CD4-positive, alpha-beta memory T cell (primary cell): ENCODE data around the gene MYO1D. TPM values are rescaled to one million over a fixed set of nuclear protein-coding genes. Genes with fewer than 3 reads are reported as not detected.

Source experiments
- CTCF ChIA-PET: fragments of 350-600 bp; sonication (Branson Sonifier 250); formaldehyde crosslinking; loops from one replicate; lab custom pipeline; 2021; ENCODE audit warnings: inconsistent platforms; ENCODE audit not compliant: partially characterized antibody; lab: Charles Lee
- POLR2A ChIA-PET: fragments of 350-600 bp; sonication (Branson Sonifier 250); formaldehyde crosslinking; loops from one replicate; lab custom pipeline; 2021; ENCODE audit not compliant: partially characterized antibody; lab: Charles Lee
- DNase-seq, 5 donors: peaks; one replicate each; pipeline versions ENCODE4 v3.0.0 to v3.0.0-alpha.2; 2020 to 2022; ENCODE audit warnings: mixed read lengths in 1 of 5
- H3K27ac ChIP-seq: one replicate; pipeline ENCODE4 v1.7.0; 2013; ENCODE audit warnings: low read depth, low read length
- H3K27me3 ChIP-seq: 2 replicates; pipeline ENCODE4 v1.7.0; 2013; ENCODE audit warnings: mild to moderate bottlenecking, low read length, moderate library complexity; ENCODE audit not compliant: insufficient read depth
- H3K36me3 ChIP-seq: 2 replicates; pipeline ENCODE4 v1.7.0; 2013; ENCODE audit warnings: mild to moderate bottlenecking, low read length, moderate library complexity; ENCODE audit not compliant: insufficient read depth
- H3K4me1 ChIP-seq: 2 replicates; pipeline ENCODE4 v1.7.0; 2013; ENCODE audit warnings: mild to moderate bottlenecking, low read length, moderate library complexity; ENCODE audit not compliant: insufficient read depth
- H3K4me3 ChIP-seq, 2 donors: one replicate each; pipeline ENCODE4 v1.7.0; 2013; ENCODE audit warnings: low read length in 2 of 2, mild to moderate bottlenecking in 1 of 2
- H3K9me3 ChIP-seq, 2 donors: one replicate each; pipeline ENCODE4 v1.7.0; 2013; ENCODE audit warnings: low read length in 2 of 2, control low read depth in 1 of 2; ENCODE audit not compliant: control insufficient read depth in 1 of 2
- H3K27ac Mint-ChIP-seq, 7 donors: one replicate each; pipeline ENCODE4 v1.8.0; 2020 to 2021; ENCODE audit warnings: mixed read lengths in 7 of 7, mild to moderate bottlenecking in 6 of 7, inconsistent platforms in 3 of 7, moderate library complexity in 3 of 7
- H3K27me3 Mint-ChIP-seq, 2 donors: one replicate each; pipeline ENCODE4 v1.8.0; 2020 to 2021; ENCODE audit warnings: mixed read lengths in 2 of 2
- H3K36me3 Mint-ChIP-seq, 2 donors: one replicate each; pipeline ENCODE4 v1.8.0; 2020 to 2021; ENCODE audit warnings: mixed read lengths in 2 of 2, inconsistent platforms in 1 of 2, mild to moderate bottlenecking in 1 of 2
- H3K4me1 Mint-ChIP-seq, 4 donors: one replicate each; pipeline ENCODE4 v1.8.0; 2020 to 2021; ENCODE audit warnings: mixed read lengths in 4 of 4, mild to moderate bottlenecking in 1 of 4
- H3K4me3 Mint-ChIP-seq, 8 donors: one replicate each; pipeline ENCODE4 v1.8.0; 2020 to 2021; ENCODE audit warnings: mixed read lengths in 8 of 8, mild to moderate bottlenecking in 7 of 8, moderate library complexity in 6 of 8, inconsistent platforms in 3 of 8
- H3K9me3 Mint-ChIP-seq, 8 donors: one replicate each; pipeline ENCODE4 v1.8.0; 2020 to 2021; ENCODE audit warnings: mixed read lengths in 8 of 8, mild to moderate bottlenecking in 5 of 8, inconsistent platforms in 3 of 8, moderate library complexity in 1 of 8
- intact Hi-C: fragments of 100-400 bp; cut with micrococcal nuclease; formaldehyde crosslinking; loops from one replicate; pipeline ENCODE4 v1.15.1; 2023
- polyA plus RNA-seq, 2 donors: library from polyadenylated mRNA; unstranded; fragments of 300-500 nt; fragmentation: Illumina TruSeq; gene quantifications; one replicate each; pipeline ENCODE4 v1.2.3, GENCODE V29; 2021
- total RNA-seq, 2 experiments: library from RNA; stranded (reverse); gene quantifications; one replicate each; pipeline ENCODE4 v1.2.3, GENCODE V29; 2021

The MYO1D gene
- total and polyA plus RNA-seq, 4 experiments from 2014 or later: 2.0 to 12.7 (median 10.5) TPM

DNA sequence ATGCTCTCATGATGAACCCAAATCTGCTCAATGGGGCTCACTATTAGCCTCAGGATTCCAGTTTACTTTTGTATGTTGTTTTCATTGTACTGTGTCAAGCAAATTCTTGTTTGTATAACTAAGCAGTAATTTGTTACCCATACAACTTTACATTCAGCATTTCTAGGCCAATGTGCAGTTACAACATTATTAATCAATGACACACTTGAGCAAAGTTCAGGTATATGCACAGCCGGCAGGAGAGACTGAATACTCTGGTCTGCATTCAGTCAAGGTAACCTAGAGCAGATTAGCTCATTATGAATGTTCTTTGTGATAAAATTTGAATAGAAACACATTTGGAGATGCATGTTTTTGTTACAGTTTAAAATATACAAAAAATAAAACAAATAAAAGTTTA is 2.2 kb upstream of the MYO1D start:
- peaks cover 3 to 4% of the 10 kb centered on the region in 2 donors for H3K27me3 Mint-ChIP-seq
- no peak for DNase-seq
- H3K27ac ChIP-seq: no peak overlapping the region
- H3K4me1 Mint-ChIP-seq: peaks cover 6 to 19% (median 11%) of the 10 kb centered on the region in 4 donors
- ChIA-PET CTCF (interaction anchor here (2.9 to 4.2 kb wide), 3 partner anchors 31 to 97 kb away, joined by 12 to 77 read pairs (median 18); no protein-coding TSS in a partner anchor), POLR2A (no interaction called here)
- H3K36me3 ChIP-seq: no peaks in the 10 kb centered on the region
- H3K27me3 ChIP-seq: no peaks in the 10 kb centered on the region
- H3K9me3 ChIP-seq: no peaks in the 10 kb centered on the region
- intact Hi-C loops: loop anchor here (5.0 to 10.0 kb wide), 2 partner anchors 437 to 524 kb away; partner anchors contain the start of genes PSMD11 and ZNF207
- H3K4me3 Mint-ChIP-seq: no peak overlapping the region
- H3K4me3 ChIP-seq: no peak overlapping the region
- no peaks in the 10 kb centered on the region for H3K9me3 Mint-ChIP-seq
- H3K36me3 Mint-ChIP-seq: peaks cover 0 to 5% of the 10 kb centered on the region in 2 donors
- H3K4me1 ChIP-seq: peaks cover 18% of the 10 kb centered on the region
- peak overlapping the region in 1 of 7 donors; percentile 21 for H3K27ac Mint-ChIP-seq

DNA sequence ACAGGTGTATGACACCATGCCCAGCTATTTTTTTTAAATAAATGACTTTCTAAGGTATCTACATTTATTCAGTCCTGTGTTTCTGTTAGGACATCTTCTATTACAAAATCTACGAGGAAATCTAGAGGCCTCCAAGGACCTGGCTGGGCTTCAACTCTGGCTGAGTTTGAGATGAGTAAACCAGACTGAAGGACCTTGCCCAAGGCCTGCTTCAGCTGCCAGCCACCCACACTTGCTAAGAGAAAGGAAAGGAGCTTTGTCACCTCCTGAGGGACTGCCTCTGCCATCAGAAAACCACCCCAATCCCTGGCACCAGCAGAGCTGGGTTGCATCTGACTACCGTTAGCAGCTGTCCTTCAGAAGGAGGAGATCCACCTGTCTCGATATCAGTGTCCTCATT is 1.3 kb upstream of the MYO1D start:
- Mint-ChIP-seq H3K27me3 (peaks cover 0 to 2% of the 10 kb centered on the region in 2 donors), H3K4me1 (peaks cover 6 to 19% (median 11%) of the 10 kb centered on the region in 4 donors), H3K36me3 (peaks cover 0 to 5% of the 10 kb centered on the region in 2 donors), H3K4me3 (peak overlapping the region in 1 of 8 donors; percentile 4), H3K27ac (peak overlapping the region in 1 of 7 donors; percentile 67), H3K9me3 (no peaks in the 10 kb centered on the region)
- no peak overlapping the region for H3K4me3 ChIP-seq
- intact Hi-C loops: loop anchor here (5.0 to 10.0 kb wide), 2 partner anchors 436 to 523 kb away; partner anchors contain the start of genes PSMD11 and ZNF207
- no peaks in the 10 kb centered on the region for H3K27me3 ChIP-seq
- ChIA-PET POLR2A (no interaction called here), CTCF (interaction anchor here (1.0 to 4.2 kb wide), 15 partner anchors 7 to 434 kb away, joined by 3 to 77 read pairs (median 9); partner anchors contain the start of gene PSMD11)
- no peaks in the 10 kb centered on the region for H3K9me3 ChIP-seq
- no peak for DNase-seq
- H3K4me1 ChIP-seq: peaks cover 18% of the 10 kb centered on the region
- no peak overlapping the region for H3K27ac ChIP-seq
- no peaks in the 10 kb centered on the region for H3K36me3 ChIP-seq

DNA sequence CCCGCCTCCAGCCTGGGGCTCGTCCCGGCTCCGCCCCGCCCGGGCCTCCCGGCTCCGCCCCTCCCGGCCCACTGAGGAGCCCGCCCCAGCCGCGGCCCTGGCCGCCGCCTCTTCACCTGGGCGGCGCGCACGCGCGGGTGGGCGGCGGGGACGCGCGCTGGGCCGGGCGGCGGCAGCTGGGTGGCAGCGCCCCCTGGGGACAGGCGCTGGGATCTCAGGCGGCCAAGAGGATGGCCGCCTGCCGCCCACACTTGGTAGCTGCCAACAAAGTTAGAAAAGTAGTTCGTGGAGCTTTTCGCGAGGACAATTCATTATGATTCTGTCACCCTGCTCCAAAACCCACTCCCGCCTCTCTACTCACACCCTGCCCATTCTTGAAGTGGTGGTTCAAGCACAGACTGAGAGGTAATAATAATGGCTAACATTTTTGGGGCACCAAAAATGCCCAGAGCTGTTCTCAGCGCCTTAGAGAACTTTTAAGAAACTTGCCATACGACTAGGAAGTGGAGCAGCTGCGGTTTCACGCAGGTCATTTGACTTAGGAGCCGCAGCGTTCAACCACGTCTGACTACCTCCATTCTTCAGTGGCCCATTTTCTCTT is 340 bp upstream of the MYO1D start:
- CTCF ChIA-PET: interaction anchor here (0.7 to 4.2 kb wide), 37 partner anchors 8 to 433 kb away, joined by 3 to 77 read pairs (median 5); partner anchors contain the start of gene PSMD11
- H3K36me3 Mint-ChIP-seq: peaks cover 0 to 5% of the 10 kb centered on the region in 2 donors
- Histone ChIP-seq H3K36me3 (no peaks in the 10 kb centered on the region), H3K27me3 (no peaks in the 10 kb centered on the region), H3K27ac (no peak overlapping the region), H3K9me3 (no peaks in the 10 kb centered on the region), H3K4me1 (peaks cover 18% of the 10 kb centered on the region), H3K4me3 (peak overlapping the region in 1 of 2 donors; percentile 62)
- H3K4me3 Mint-ChIP-seq: peak overlapping the region; percentile 82 to 91 (median 85)
- peaks cover 0 to 2% of the 10 kb centered on the region in 2 donors for H3K27me3 Mint-ChIP-seq
- intact Hi-C loops: loop anchor here (1.0 to 10.0 kb wide), 4 partner anchors 94 to 522 kb away; partner anchors contain the start of genes CDK5R1, PSMD11 and ZNF207
- H3K27ac Mint-ChIP-seq: peak overlapping the region; percentile 57 to 97 (median 89)
- peak; percentile 87 to 97 (median 95) for DNase-seq
- H3K4me1 Mint-ChIP-seq: peaks cover 6 to 19% (median 11%) of the 10 kb centered on the region in 4 donors
- no peaks in the 10 kb centered on the region for H3K9me3 Mint-ChIP-seq
- POLR2A ChIA-PET: interaction anchor here (0.5 to 2.3 kb wide), 15 partner anchors 8 to 976 kb away, joined by 3 to 13 read pairs (median 3); partner anchors contain the start of genes CDK5R1 and PSMD11

DNA sequence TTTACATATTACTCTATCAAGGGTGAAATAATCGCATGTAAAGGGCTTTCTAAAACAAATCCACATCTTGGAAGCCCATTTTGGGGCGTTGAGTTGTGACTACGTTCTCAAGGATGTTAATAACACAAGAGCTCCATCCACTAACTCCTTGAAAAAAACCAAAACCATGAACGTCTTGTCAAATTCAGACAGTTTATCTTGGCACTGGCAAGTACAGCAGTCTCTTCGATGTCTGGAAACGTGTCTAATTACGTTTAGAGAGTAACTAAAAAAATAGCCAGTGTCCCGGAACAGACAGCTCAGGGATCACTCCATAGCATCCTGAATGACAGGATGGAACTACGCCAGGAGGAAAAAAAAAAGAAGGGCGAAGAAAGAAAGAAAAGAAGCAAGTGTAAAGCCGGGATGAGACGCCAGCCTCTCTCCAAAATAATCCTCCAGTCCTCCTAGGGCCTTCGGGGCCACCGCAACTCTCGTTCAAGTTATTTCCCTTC is 954 bp downstream of the MYO1D start:
- ChIA-PET CTCF (interaction anchor here (0.7 to 4.2 kb wide), 14 partner anchors 8 to 432 kb away, joined by 3 to 77 read pairs (median 7); partner anchors contain the start of gene PSMD11), POLR2A (interaction anchor here (0.9 to 2.3 kb wide), 3 partner anchors 12 to 93 kb away, joined by 3 to 13 read pairs (median 6); no protein-coding TSS in a partner anchor)
- peak in 1 of 5 donors; percentile 2 for DNase-seq
- no peaks in the 10 kb centered on the region for H3K9me3 Mint-ChIP-seq
- Histone ChIP-seq H3K4me3 (peak overlapping the region in 1 of 2 donors; percentile 62), H3K9me3 (no peaks in the 10 kb centered on the region), H3K27ac (peak overlapping the region; percentile 44), H3K4me1 (peaks cover 18% of the 10 kb centered on the region), H3K27me3 (no peaks in the 10 kb centered on the region), H3K36me3 (no peaks in the 10 kb centered on the region)
- H3K36me3 Mint-ChIP-seq: peaks cover 0 to 5% of the 10 kb centered on the region in 2 donors
- H3K27me3 Mint-ChIP-seq: no peaks in the 10 kb centered on the region
- intact Hi-C loops: loop anchor here (2.0 to 10.0 kb wide), 3 partner anchors 389 to 521 kb away; partner anchors contain the start of genes CDK5R1, PSMD11 and ZNF207
- H3K27ac Mint-ChIP-seq: peak overlapping the region; percentile 72 to 96 (median 86)
- H3K4me3 Mint-ChIP-seq: peak overlapping the region; percentile 88 to 98 (median 90)
- peaks cover 6 to 19% (median 13%) of the 10 kb centered on the region in 4 donors for H3K4me1 Mint-ChIP-seq

DNA sequence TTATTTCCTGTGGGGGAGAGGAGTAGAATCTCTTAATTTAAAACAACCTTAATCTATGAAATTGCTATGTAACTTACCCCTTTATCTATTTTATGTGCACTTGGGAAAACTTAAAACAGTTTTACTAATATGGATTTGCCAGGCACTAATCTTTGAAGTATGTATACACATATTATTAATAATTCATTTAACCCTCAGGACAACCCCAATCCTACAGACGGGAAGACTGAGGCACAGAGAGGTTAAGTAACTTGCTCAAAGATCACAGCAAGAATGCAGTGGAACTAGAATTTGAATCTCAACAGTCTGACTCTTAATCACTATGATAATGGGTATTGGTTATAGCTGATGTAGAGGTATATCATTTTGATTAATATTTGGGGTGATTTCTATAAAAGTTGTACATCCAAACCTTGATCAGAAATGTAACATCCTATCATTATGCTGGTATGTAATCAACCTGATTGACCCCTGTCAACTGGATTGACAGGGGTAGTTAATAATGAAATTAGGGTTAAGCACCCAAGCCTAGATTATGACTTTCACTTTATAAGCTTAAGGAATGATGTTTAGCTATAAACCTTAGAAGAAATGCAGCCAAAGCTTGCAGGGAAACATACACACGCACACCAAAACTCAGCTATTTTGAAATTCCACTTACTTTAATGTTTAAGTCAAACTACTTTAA is 1.6 kb downstream of the MYO1D start:
- H3K4me3 Mint-ChIP-seq: peak overlapping the region in 7 of 8 donors; percentile 88 to 98 (median 91)
- no peak overlapping the region for H3K4me3 ChIP-seq
- H3K9me3 ChIP-seq: no peaks in the 10 kb centered on the region
- no peak overlapping the region for H3K27ac ChIP-seq
- H3K27me3 Mint-ChIP-seq: no peaks in the 10 kb centered on the region
- H3K9me3 Mint-ChIP-seq: no peaks in the 10 kb centered on the region
- CTCF ChIA-PET: interaction anchor here (0.7 to 4.2 kb wide), 9 partner anchors 8 to 431 kb away, joined by 3 to 77 read pairs (median 11); partner anchors contain the start of gene PSMD11
- H3K4me1 ChIP-seq: peaks cover 18% of the 10 kb centered on the region
- DNase-seq: no peak
- H3K27me3 ChIP-seq: no peaks in the 10 kb centered on the region
- peaks cover 0 to 5% of the 10 kb centered on the region in 2 donors for H3K36me3 Mint-ChIP-seq
- H3K27ac Mint-ChIP-seq: peak overlapping the region in 3 of 7 donors; percentile 4 to 96 (median 93)
- peaks cover 6 to 19% (median 13%) of the 10 kb centered on the region in 4 donors for H3K4me1 Mint-ChIP-seq
- no peaks in the 10 kb centered on the region for H3K36me3 ChIP-seq
- intact Hi-C loops: loop anchor here (5.0 to 10.0 kb wide), 2 partner anchors 433 to 521 kb away; partner anchors contain the start of genes PSMD11 and ZNF207
- POLR2A ChIA-PET: interaction anchor here (2.3 kb wide), 1 partner anchor 12 kb away, joined by 6 read pairs; no protein-coding TSS in a partner anchor

DNA sequence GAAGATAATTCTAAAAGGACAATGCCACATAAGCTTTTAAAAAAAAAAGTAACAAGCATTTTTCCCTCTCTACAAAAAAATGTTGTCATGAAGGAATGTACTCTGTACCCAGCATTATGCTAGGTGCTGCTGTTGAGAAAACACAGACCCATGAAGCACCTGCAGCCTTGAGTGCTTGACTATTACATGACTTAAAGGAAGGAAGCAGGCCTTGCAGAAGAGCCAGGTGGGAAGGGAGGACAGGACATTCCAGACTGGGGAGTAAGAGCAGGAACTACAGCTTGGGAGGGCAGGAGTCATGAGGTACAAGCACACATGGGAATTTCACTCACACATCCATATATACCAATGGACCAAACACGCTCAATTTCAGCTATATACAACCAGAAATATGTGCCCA is 3.8 kb downstream of the MYO1D start:
- Mint-ChIP-seq H3K4me3 (no peak overlapping the region), H3K27ac (no peak overlapping the region), H3K36me3 (peaks cover 0 to 5% of the 10 kb centered on the region in 2 donors), H3K4me1 (peaks cover 6 to 19% (median 14%) of the 10 kb centered on the region in 4 donors), H3K27me3 (no peaks in the 10 kb centered on the region), H3K9me3 (no peaks in the 10 kb centered on the region)
- H3K27me3 ChIP-seq: no peaks in the 10 kb centered on the region
- H3K36me3 ChIP-seq: no peaks in the 10 kb centered on the region
- H3K9me3 ChIP-seq: no peaks in the 10 kb centered on the region
- CTCF ChIA-PET: interaction anchor here (0.8 kb wide), 1 partner anchor 90 kb away, joined by 4 read pairs; no protein-coding TSS in a partner anchor
- no peak for DNase-seq
- no peak overlapping the region for H3K27ac ChIP-seq
- POLR2A ChIA-PET: no interaction called here
- intact Hi-C loops: loop anchor here (10.0 kb wide), 1 partner anchor 518 kb away; the partner anchor contains the start of gene ZNF207
- H3K4me1 ChIP-seq: peaks cover 18% of the 10 kb centered on the region
- no peak overlapping the region for H3K4me3 ChIP-seq
